HG03097 (cell line): Measurements from ENCODE around the gene MYO1G.

Source experiments
- ATAC-seq: cut with Tn5 transposase; IDR thresholded peaks from one replicate; pipeline ENCODE4 v1.9.1; 2021; ENCODE audit not compliant: unreplicated experiment, low FRiP score

MYO1G gene

GRCh38 chr7:44967571-44968446 lies 11.0 kb downstream of the MYO1G start:
- ATAC-seq, result no peak

GRCh38 chr7:44966731-44967538 lies 11.9 kb downstream of the MYO1G start:
- no peak for ATAC-seq

- no peak for ATAC-seq
These were observed 12.7 kb downstream of the MYO1G start for GRCh38 chr7:44965937-44966730.

- no peak for ATAC-seq
These were observed 13.3 kb downstream of the MYO1G start for GRCh38 chr7:44965441-44965903.

- no peak for ATAC-seq
These were observed 13.9 kb downstream of the MYO1G start for GRCh38 chr7:44964831-44965440.

- no peak for ATAC-seq
These were observed 14.4 kb downstream of the MYO1G start for GRCh38 chr7:44964384-44964830.

- no peak for ATAC-seq
These were observed 15.2 kb downstream of the MYO1G start for GRCh38 chr7:44963364-44964290.

GRCh38 chr7:44962483-44963251 lies 16.1 kb downstream of the MYO1G start:
- ATAC-seq, result no peak

GRCh38 chr7:44961844-44962482 lies 16.9 kb downstream of the MYO1G start:
- no peak for ATAC-seq

GRCh38 chr7:44960011-44960580 lies 18.7 kb downstream of the MYO1G start:
- ATAC-seq, result no peak

- no peak for ATAC-seq
These were observed 19.3 kb downstream of the MYO1G start for GRCh38 chr7:44959433-44959951.

- ATAC-seq, result no peak
These were observed 20.0 kb downstream of the MYO1G start for GRCh38 chr7:44958645-44959344.

GRCh38 chr7:44956157-44956766 lies 22.6 kb downstream of the MYO1G start:
- no peak for ATAC-seq

- ATAC-seq, result no peak
These were observed 23.1 kb downstream of the MYO1G start for GRCh38 chr7:44955733-44956132.

GRCh38 chr7:44953156-44953555 lies 25.7 kb downstream of the MYO1G start:
- no peak for ATAC-seq

- ATAC-seq, result no peak
These were observed 29.5 kb downstream of the MYO1G start for GRCh38 chr7:44949303-44949702.
